Glutamatergic neuron (in vitro differentiated cells): ENCODE measurements around the gene FAR1. TPM values are rescaled to one million over a fixed set of nuclear protein-coding genes. Genes with fewer than 3 reads are reported as not detected.

ENCODE experiments used
- DNase-seq: peaks from one replicate; pipeline ENCODE4 v3.0.0; 2022
- H3K27ac Mint-ChIP-seq: one replicate; pipeline ENCODE4 v1.8.0; 2020; ENCODE audit warnings: mild to moderate bottlenecking, mixed read lengths, inconsistent platforms; ENCODE audit not compliant: unreplicated experiment
- H3K27me3 Mint-ChIP-seq: one replicate; pipeline ENCODE4 v1.8.0; 2020; ENCODE audit warnings: mild to moderate bottlenecking, moderate library complexity, mixed read lengths, inconsistent platforms; ENCODE audit not compliant: unreplicated experiment
- H3K36me3 Mint-ChIP-seq: one replicate; pipeline ENCODE4 v1.8.0; 2020; ENCODE audit warnings: mild to moderate bottlenecking, mixed read lengths, inconsistent platforms; ENCODE audit not compliant: unreplicated experiment
- H3K4me1 Mint-ChIP-seq: one replicate; pipeline ENCODE4 v1.8.0; 2020; ENCODE audit warnings: mild to moderate bottlenecking, low read depth, mixed read lengths, inconsistent platforms; ENCODE audit not compliant: unreplicated experiment
- H3K4me3 Mint-ChIP-seq: one replicate; pipeline ENCODE4 v1.8.0; 2020; ENCODE audit warnings: mild to moderate bottlenecking, mixed read lengths, inconsistent platforms; ENCODE audit not compliant: unreplicated experiment
- H3K9me3 Mint-ChIP-seq: one replicate; pipeline ENCODE4 v1.8.0; 2020; ENCODE audit warnings: mild to moderate bottlenecking, moderate library complexity, mixed read lengths, inconsistent platforms; ENCODE audit not compliant: unreplicated experiment
- CTCF ChIP-seq: fragments of 200-600 bp; sonication (generic); IDR thresholded peaks from one replicate; pipeline ENCODE4 v1.5.0; 2021; ENCODE audit not compliant: partially characterized antibody, unreplicated experiment
- total RNA-seq: library from RNA; stranded (reverse); fragmentation: NEBNext Ultra II Directional; extraction: Animal tissue kit (Norgen Biotek cat#: 25700); gene quantifications from one replicate; pipeline ENCODE4 v1.2.1, GENCODE V29; 2021; ENCODE audit not compliant: unreplicated experiment

The FAR1 gene
- total RNA-seq, 1 donor from 2014 or later, result 74.4 TPM

DNA sequence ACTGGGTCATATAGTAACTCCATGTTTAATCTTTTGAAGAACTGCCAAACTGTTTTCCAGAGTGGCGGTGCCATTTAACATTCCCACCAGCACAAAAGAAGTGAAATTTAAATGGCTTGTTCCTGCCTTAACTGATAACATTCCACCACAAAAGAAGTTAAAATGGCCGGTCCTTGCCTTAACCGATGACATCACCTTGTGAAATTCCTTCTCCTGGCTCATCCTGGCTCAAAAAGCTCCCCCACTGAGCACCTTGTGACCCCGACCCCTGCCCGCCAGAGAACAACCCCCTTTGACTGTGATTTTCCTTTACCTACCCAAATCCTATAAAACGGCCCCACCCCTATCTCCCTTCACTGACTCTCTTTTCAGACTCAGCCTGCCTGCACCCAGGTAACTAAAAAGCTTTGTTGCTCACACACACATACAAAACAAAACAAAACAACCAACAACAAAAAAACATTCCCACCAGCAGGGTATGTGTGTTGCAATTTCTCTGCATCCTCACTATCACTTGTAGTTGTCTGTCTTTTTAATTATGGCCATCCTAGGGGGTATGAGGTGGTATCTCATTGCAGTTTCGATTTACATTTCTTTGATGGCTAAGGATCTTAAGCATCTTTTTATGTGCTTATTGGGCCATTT is 109.0 kb downstream of the FAR1 start:
- TF ChIP-seq CTCF, result no peak
- no peak for DNase-seq
- Mint-ChIP-seq H3K9me3 (no peaks in the 10 kb centered on the region), H3K4me1 (no peaks in the 10 kb centered on the region), H3K36me3 (no peaks in the 10 kb centered on the region), H3K4me3 (no peak overlapping the region), H3K27ac (no peak overlapping the region), H3K27me3 (no peaks in the 10 kb centered on the region)

- no peak overlapping the region for H3K27ac Mint-ChIP-seq
- no peaks in the 10 kb centered on the region for H3K36me3 Mint-ChIP-seq
- no peaks in the 10 kb centered on the region for H3K27me3 Mint-ChIP-seq
- TF ChIP-seq CTCF, result no peak
- no peak for DNase-seq
- H3K9me3 Mint-ChIP-seq, result no peaks in the 10 kb centered on the region
- H3K4me1 Mint-ChIP-seq, result no peaks in the 10 kb centered on the region
- no peak overlapping the region for H3K4me3 Mint-ChIP-seq
Observed at GRCh38 chr11:13778345-13778744, 109.9 kb downstream of the FAR1 start.

DNA sequence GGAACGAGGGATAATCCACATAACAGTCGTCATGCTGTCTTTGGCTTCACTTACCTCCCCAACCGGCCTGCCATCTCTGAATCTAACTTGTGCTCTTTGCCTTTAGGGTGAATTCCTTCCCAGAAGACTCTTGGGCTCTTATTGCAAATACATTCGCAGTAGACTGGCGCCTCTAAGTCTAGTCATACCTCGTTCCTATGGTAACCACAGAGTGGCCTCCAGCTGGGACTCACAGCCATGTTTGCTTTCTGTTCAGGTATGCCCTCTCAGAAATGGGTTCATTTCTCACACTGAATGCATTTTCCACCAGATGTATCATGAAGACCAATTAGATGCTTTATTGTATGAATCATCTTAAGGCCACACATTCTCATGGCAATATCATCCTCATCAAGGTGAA is 112.7 kb downstream of the FAR1 start:
- H3K27ac Mint-ChIP-seq, result no peak overlapping the region
- no peaks in the 10 kb centered on the region for H3K9me3 Mint-ChIP-seq
- H3K4me1 Mint-ChIP-seq, result no peaks in the 10 kb centered on the region
- no peaks in the 10 kb centered on the region for H3K27me3 Mint-ChIP-seq
- H3K4me3 Mint-ChIP-seq, result no peak overlapping the region
- no peak for TF ChIP-seq CTCF
- H3K36me3 Mint-ChIP-seq, result no peaks in the 10 kb centered on the region
- DNase-seq, result no peak

Other genes with a start within 250 kb of the FAR1 start
- gene BTBD10, start 205.4 kb upstream of the FAR1 start, total RNA-seq, result 42.6 TPM
- gene PTH, start 172.7 kb upstream of the FAR1 start, total RNA-seq, result not detected